HEK293 (cell line): ENCODE results near the gene PDE9A.
A peak's percentile ranks its signal among the peaks of the same experiment; 100 is the strongest.

Experiments
- CTCF ChIA-PET: fragments of 350-600 bp; formaldehyde crosslinking; extraction: SDS; loops from one replicate; lab custom pipeline; 2021; ENCODE audit warnings: antibody characterized with exemption; lab: Yijun Ruan, JAX
- POLR2A ChIA-PET: fragments of 300-600 bp; formaldehyde crosslinking; extraction: SDS; loops from one replicate; lab custom pipeline; 2020; ENCODE audit warnings: antibody characterized with exemption, inconsistent platforms; lab: Yijun Ruan, JAX
- H3K27ac ChIP-seq: fragments of 200-500 bp; sonication (Bioruptor generic); 2 replicates; pipeline ENCODE4 v1.5.1; 2014; ENCODE audit warnings: low read depth, low read length, control low read depth, inconsistent platforms; ENCODE audit errors: extremely low read depth
- H3K36me3 ChIP-seq, 2 experiments: fragments of 200-500 bp in 1 of 2; sonication (Bioruptor generic) in 1 of 2; 1 replicate in 1 of 2; 2 replicates in 1 of 2; pipeline ENCODE4 v1.5.1; 2014 to 2017; ENCODE audit warnings: inconsistent platforms in 2 of 2, low read length in 2 of 2; ENCODE audit not compliant: control insufficient read depth in 2 of 2, insufficient read depth in 1 of 2
- H3K4me1 ChIP-seq: fragments of 200-500 bp; sonication (Bioruptor generic); 2 replicates; pipeline ENCODE4 v1.5.1; 2014; ENCODE audit warnings: mild to moderate bottlenecking, low read length, inconsistent platforms; ENCODE audit not compliant: control insufficient read depth, insufficient read depth
- H3K4me3 ChIP-seq: 2 replicates; pipeline ENCODE4 v1.5.1; 2011; ENCODE audit warnings: low read depth, mild to moderate bottlenecking, control low read depth, low read length, moderate library complexity
- H3K9me3 ChIP-seq: fragments of 200-500 bp; sonication (Bioruptor generic); 2 replicates; pipeline ENCODE4 v1.5.1; 2014; ENCODE audit warnings: low read depth, low read length, inconsistent platforms; ENCODE audit not compliant: control insufficient read depth, insufficient read depth
- BCL11B ChIP-seq: fragments of 450-650 bp; formaldehyde crosslinking; IDR thresholded peaks from 2 replicates; pipeline ENCODE4 v1.5.1; 2016; ENCODE audit warnings: low read depth, missing biosample characterization, missing genetic modification characterization
- KLF1 ChIP-seq: fragments of 450-650 bp; formaldehyde crosslinking; IDR thresholded peaks from 2 replicates; pipeline ENCODE4 v1.5.1; 2016; ENCODE audit warnings: missing biosample characterization, missing genetic modification characterization
- KLF10 ChIP-seq: fragments of 450-650 bp; IDR thresholded peaks from 2 replicates; pipeline ENCODE4 v1.5.1; 2018; ENCODE audit warnings: missing biosample characterization, mild to moderate bottlenecking, missing genetic modification characterization
- SCRT2 ChIP-seq: fragments of 450-650 bp; formaldehyde crosslinking; IDR thresholded peaks from 2 replicates; pipeline ENCODE4 v1.5.1; 2016; ENCODE audit warnings: missing biosample characterization, missing genetic modification characterization
- SETDB1 ChIP-seq: IDR thresholded peaks from one replicate; pipeline ENCODE4 v1.6.1; 2017; ENCODE audit warnings: mild to moderate bottlenecking, low read length, moderate library complexity, mixed read lengths; ENCODE audit not compliant: insufficient read length
- WT1 ChIP-seq: fragments of 450-650 bp; formaldehyde crosslinking; IDR thresholded peaks from 2 replicates; pipeline ENCODE4 v1.5.1; 2016; ENCODE audit warnings: missing biosample characterization, missing genetic modification characterization
- YY1 ChIP-seq: fragments of 450-650 bp; formaldehyde crosslinking; IDR thresholded peaks from 2 replicates; pipeline ENCODE4 v1.5.1; 2018; ENCODE audit warnings: missing biosample characterization, missing genetic modification characterization
- ZBTB1 ChIP-seq: fragments of 450-650 bp; formaldehyde crosslinking; IDR thresholded peaks from 2 replicates; pipeline ENCODE4 v1.5.1; 2016; ENCODE audit warnings: missing biosample characterization, missing genetic modification characterization
- ZNF121 ChIP-seq: fragments of 450-650 bp; formaldehyde crosslinking; IDR thresholded peaks from 2 replicates; pipeline ENCODE4 v1.5.1; 2016; ENCODE audit warnings: missing biosample characterization, missing genetic modification characterization
- ZNF157 ChIP-seq: fragments of 450-650 bp; formaldehyde crosslinking; IDR thresholded peaks from 2 replicates; pipeline ENCODE4 v1.5.1; 2016; ENCODE audit warnings: missing biosample characterization, missing genetic modification characterization
- ZNF239 ChIP-seq: fragments of 450-650 bp; formaldehyde crosslinking; IDR thresholded peaks from 2 replicates; pipeline ENCODE4 v1.5.1; 2016; ENCODE audit warnings: missing biosample characterization, missing genetic modification characterization
- ZNF501 ChIP-seq: fragments of 450-650 bp; formaldehyde crosslinking; IDR thresholded peaks from 2 replicates; pipeline ENCODE4 v1.5.1; 2016; ENCODE audit warnings: missing biosample characterization, missing genetic modification characterization
- ZNF560 ChIP-seq: fragments of 450-650 bp; formaldehyde crosslinking; IDR thresholded peaks from 2 replicates; pipeline ENCODE4 v1.5.1; 2017; ENCODE audit warnings: missing biosample characterization, missing genetic modification characterization, borderline replicate concordance
- TF ChIP-seq, protein P1 (sequence below): fragments of 450-650 bp; formaldehyde crosslinking; IDR thresholded peaks from 2 replicates; pipeline ENCODE4 v1.5.1; 2016; ENCODE audit warnings: missing biosample characterization, missing genetic modification characterization
- TF ChIP-seq, protein P2 (sequence below): fragments of 450-650 bp; formaldehyde crosslinking; IDR thresholded peaks from 2 replicates; pipeline ENCODE4 v1.5.1; 2016; ENCODE audit warnings: missing biosample characterization, missing genetic modification characterization, low read depth
- TF ChIP-seq, protein P3 (sequence below): fragments of 450-650 bp; formaldehyde crosslinking; IDR thresholded peaks from 2 replicates; pipeline ENCODE4 v1.5.1; 2016; ENCODE audit warnings: missing biosample characterization, missing genetic modification characterization, borderline replicate concordance

PDE9A gene

DNA sequence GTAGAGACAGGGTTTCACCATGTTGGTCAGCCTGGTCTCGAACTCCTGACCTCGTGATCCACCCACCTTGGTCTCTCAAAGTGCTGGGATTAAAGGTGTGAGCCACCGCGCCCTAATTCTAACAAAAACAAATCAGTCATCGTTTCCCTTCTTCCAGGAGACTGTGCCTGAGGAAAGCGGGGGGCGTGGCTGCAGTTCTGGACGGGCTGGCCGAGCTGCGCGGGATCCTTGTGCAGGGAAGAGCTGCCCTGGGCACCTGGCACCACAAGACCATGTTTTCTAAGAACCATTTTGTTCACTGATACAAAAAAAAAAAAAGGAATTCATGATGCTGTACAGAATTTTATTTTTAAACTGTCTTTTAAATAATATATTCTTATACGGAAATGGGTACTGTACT lies 121.7 kb downstream of the PDE9A start:
- no peaks in the 10 kb centered on the region for H3K4me1 ChIP-seq
- H3K9me3 ChIP-seq: no peaks in the 10 kb centered on the region
- TF ChIP-seq WT1 (tag by site-specific recombination): no peak
- TF ChIP-seq KLF1 (tag by site-specific recombination): peak; percentile 23; the same call in 1 of the 2 replicates
- TF ChIP-seq, protein P1, sequence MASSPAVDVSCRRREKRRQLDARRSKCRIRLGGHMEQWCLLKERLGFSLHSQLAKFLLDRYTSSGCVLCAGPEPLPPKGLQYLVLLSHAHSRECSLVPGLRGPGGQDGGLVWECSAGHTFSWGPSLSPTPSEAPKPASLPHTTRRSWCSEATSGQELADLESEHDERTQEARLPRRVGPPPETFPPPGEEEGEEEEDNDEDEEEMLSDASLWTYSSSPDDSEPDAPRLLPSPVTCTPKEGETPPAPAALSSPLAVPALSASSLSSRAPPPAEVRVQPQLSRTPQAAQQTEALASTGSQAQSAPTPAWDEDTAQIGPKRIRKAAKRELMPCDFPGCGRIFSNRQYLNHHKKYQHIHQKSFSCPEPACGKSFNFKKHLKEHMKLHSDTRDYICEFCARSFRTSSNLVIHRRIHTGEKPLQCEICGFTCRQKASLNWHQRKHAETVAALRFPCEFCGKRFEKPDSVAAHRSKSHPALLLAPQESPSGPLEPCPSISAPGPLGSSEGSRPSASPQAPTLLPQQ (tag by site-specific recombination): no peak
- TF ChIP-seq ZNF157 (tag by site-specific recombination): no peak
- ChIA-PET POLR2A (no interaction called here), CTCF (no interaction called here)
- no peak overlapping the region for H3K27ac ChIP-seq
- H3K4me3 ChIP-seq: no peak overlapping the region
- peaks cover 0 to 29% of the 10 kb centered on the region in 2 experiments; a peak in 2 of 3 replicates for H3K36me3 ChIP-seq

DNA sequence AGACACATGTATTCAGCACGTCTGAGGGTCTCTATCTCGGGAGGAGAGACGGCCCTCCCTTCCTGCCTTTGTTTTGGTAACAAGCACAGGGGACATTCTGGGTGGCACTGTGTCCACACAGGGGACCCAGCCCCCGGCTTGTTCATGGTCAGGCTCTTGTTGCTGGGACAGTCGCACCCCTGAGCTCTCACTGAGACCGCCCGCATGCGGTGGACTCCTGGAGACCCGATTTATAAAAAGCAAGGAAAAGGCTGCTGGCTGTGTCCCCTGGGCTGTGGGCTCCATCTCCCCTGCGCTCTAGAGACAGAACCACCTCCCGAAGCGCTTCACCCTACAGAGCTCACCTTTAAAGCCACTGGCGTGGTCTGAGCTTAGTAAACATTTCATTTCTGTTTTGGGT lies 122.5 kb downstream of the PDE9A start:
- no peak overlapping the region for H3K27ac ChIP-seq
- peaks cover under 1% of the 10 kb centered on the region; the same call in 1 of the 2 replicates for H3K4me1 ChIP-seq
- H3K9me3 ChIP-seq: no peaks in the 10 kb centered on the region
- TF ChIP-seq KLF10 (tag by site-specific recombination) (no peak), BCL11B (tag by site-specific recombination) (no peak), SETDB1 (no peak), ZBTB1 (tag by site-specific recombination) (no peak), YY1 (tag by site-specific recombination) (no peak)
- TF ChIP-seq, protein P2, sequence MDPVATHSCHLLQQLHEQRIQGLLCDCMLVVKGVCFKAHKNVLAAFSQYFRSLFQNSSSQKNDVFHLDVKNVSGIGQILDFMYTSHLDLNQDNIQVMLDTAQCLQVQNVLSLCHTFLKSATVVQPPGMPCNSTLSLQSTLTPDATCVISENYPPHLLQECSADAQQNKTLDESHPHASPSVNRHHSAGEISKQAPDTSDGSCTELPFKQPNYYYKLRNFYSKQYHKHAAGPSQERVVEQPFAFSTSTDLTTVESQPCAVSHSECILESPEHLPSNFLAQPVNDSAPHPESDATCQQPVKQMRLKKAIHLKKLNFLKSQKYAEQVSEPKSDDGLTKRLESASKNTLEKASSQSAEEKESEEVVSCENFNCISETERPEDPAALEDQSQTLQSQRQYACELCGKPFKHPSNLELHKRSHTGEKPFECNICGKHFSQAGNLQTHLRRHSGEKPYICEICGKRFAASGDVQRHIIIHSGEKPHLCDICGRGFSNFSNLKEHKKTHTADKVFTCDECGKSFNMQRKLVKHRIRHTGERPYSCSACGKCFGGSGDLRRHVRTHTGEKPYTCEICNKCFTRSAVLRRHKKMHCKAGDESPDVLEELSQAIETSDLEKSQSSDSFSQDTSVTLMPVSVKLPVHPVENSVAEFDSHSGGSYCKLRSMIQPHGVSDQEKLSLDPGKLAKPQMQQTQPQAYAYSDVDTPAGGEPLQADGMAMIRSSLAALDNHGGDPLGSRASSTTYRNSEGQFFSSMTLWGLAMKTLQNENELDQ (tag by site-specific recombination): no peak
- TF ChIP-seq, protein P3, sequence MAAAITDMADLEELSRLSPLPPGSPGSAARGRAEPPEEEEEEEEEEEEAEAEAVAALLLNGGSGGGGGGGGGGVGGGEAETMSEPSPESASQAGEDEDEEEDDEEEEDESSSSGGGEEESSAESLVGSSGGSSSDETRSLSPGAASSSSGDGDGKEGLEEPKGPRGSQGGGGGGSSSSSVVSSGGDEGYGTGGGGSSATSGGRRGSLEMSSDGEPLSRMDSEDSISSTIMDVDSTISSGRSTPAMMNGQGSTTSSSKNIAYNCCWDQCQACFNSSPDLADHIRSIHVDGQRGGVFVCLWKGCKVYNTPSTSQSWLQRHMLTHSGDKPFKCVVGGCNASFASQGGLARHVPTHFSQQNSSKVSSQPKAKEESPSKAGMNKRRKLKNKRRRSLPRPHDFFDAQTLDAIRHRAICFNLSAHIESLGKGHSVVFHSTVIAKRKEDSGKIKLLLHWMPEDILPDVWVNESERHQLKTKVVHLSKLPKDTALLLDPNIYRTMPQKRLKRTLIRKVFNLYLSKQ (tag by site-specific recombination): no peak
- H3K4me3 ChIP-seq: no peak overlapping the region
- ChIA-PET POLR2A (interaction anchor here (0.6 kb wide), 1 partner anchor 57 kb away, joined by 6 read pairs; no protein-coding TSS in a partner anchor), CTCF (no interaction called here)
- peaks cover 0 to 22% of the 10 kb centered on the region in 2 experiments; a peak in 2 of 3 replicates for H3K36me3 ChIP-seq

- CTCF ChIA-PET: no interaction called here
- H3K4me3 ChIP-seq: no peak overlapping the region
- H3K4me1 ChIP-seq: peaks cover 2% of the 10 kb centered on the region; the same call in 1 of the 2 replicates
- no peak overlapping the region for H3K27ac ChIP-seq
- POLR2A ChIA-PET: no interaction called here
- H3K9me3 ChIP-seq: no peaks in the 10 kb centered on the region
- TF ChIP-seq SETDB1 (no peak), ZNF239 (no peak), SCRT2 (tag by site-specific recombination) (no peak), ZNF560 (no peak), ZNF121 (no peak), ZNF501 (tag by site-specific recombination) (no peak)
- peaks cover 0 to 11% of the 10 kb centered on the region in 2 experiments; a peak in 2 of 3 replicates for H3K36me3 ChIP-seq
Observed at GRCh38 chr21:42777064-42777756, 123.8 kb downstream of the PDE9A start.
